Measurements from ENCODE around the gene C2CD4A.

DNA sequence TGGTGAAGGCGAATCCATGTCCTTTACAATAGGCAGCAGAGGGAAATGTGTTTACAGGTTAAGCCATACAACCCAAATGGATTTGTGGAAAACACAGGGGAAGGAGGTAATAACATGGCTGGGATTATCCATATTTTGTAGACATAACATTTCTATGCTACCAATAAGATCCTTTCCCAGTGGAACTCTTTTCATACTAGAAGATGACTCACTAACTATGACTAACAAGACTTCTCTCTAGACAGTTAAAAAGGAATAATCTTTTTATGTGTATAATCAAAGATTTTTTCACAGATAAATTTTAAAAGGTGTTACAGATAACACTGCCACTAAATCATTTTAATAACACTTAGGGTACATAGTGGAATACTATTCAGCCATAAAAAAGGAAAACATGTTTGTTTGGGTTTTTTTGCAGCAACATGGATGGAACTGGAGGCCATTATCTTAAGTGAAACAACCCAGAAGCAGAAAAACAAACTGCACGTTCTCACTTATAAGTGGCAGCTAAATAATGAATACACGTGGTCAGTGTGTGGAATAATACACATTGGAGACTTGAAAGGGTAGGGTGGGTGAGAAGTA, 46.1 kb upstream of the C2CD4A start:
- TF ChIP-seq POLR2AphosphoS5 (IDR thresholded peaks at IDR 0.05) (no peak), POLR2A (IDR thresholded peaks at IDR 0.05) (no peak), EP300 (IDR thresholded peaks at IDR 0.05) (no peak)
- TF ChIP-seq, protein P1, sequence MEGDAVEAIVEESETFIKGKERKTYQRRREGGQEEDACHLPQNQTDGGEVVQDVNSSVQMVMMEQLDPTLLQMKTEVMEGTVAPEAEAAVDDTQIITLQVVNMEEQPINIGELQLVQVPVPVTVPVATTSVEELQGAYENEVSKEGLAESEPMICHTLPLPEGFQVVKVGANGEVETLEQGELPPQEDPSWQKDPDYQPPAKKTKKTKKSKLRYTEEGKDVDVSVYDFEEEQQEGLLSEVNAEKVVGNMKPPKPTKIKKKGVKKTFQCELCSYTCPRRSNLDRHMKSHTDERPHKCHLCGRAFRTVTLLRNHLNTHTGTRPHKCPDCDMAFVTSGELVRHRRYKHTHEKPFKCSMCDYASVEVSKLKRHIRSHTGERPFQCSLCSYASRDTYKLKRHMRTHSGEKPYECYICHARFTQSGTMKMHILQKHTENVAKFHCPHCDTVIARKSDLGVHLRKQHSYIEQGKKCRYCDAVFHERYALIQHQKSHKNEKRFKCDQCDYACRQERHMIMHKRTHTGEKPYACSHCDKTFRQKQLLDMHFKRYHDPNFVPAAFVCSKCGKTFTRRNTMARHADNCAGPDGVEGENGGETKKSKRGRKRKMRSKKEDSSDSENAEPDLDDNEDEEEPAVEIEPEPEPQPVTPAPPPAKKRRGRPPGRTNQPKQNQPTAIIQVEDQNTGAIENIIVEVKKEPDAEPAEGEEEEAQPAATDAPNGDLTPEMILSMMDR (IDR thresholded peaks at IDR 0.05), result no peak

All from gastroesophageal sphincter (tissue), 3 donors.